GM21515 (cell line): Measurements from ENCODE around the gene HDGFL2.

ENCODE experiments used
- ATAC-seq: cut with Tn5 transposase; IDR thresholded peaks from one replicate; pipeline ENCODE4 v1.9.1; 2021; ENCODE audit not compliant: unreplicated experiment

HDGFL2 gene

GRCh38 chr19:4464815-4465581 lies 7.1 kb upstream of the HDGFL2 start:
- no peak for ATAC-seq

GRCh38 chr19:4467835-4468234 lies 4.3 kb upstream of the HDGFL2 start:
- no peak for ATAC-seq

GRCh38 chr19:4471403-4472173 lies 509 bp upstream of the HDGFL2 start:
- ATAC-seq = peak; percentile 77

- ATAC-seq = no peak
Observed at GRCh38 chr19:4473011-4473762, 1.1 kb downstream of the HDGFL2 start.

- no peak for ATAC-seq
Observed at GRCh38 chr19:4473763-4474513, 1.8 kb downstream of the HDGFL2 start.

GRCh38 chr19:4474514-4475022 lies 2.5 kb downstream of the HDGFL2 start:
- no peak for ATAC-seq

- ATAC-seq = no peak
Observed at GRCh38 chr19:4477034-4477801, 5.1 kb downstream of the HDGFL2 start.

GRCh38 chr19:4482721-4483364 lies 10.7 kb downstream of the HDGFL2 start:
- no peak for ATAC-seq

- ATAC-seq = no peak
Observed at GRCh38 chr19:4483385-4483784, 11.3 kb downstream of the HDGFL2 start.

- ATAC-seq = no peak
Observed at GRCh38 chr19:4487572-4487971, 15.5 kb downstream of the HDGFL2 start.

GRCh38 chr19:4488496-4488895 lies 16.4 kb downstream of the HDGFL2 start:
- no peak for ATAC-seq

- ATAC-seq = no peak
Observed at GRCh38 chr19:4491446-4491845, 19.3 kb downstream of the HDGFL2 start.

GRCh38 chr19:4492337-4493103 lies 20.4 kb downstream of the HDGFL2 start:
- ATAC-seq = no peak

- no peak for ATAC-seq
Observed at GRCh38 chr19:4493104-4493928, 21.2 kb downstream of the HDGFL2 start.

GRCh38 chr19:4493929-4494690 lies 22.0 kb downstream of the HDGFL2 start:
- no peak for ATAC-seq

- ATAC-seq = no peak
Observed at GRCh38 chr19:4494691-4495064, 22.6 kb downstream of the HDGFL2 start.

GRCh38 chr19:4495471-4495870 lies 23.4 kb downstream of the HDGFL2 start:
- ATAC-seq = no peak
